WTC11 (cell line): Measurements from ENCODE around the gene ZNF280D. TPM values are rescaled to one million over a fixed set of nuclear protein-coding genes. Genes with fewer than 3 reads are reported as not detected.
A peak's percentile ranks its signal among the peaks of the same experiment; 100 is the strongest.

Experiments
- ATAC-seq: fragments of 200-7000 bp; cut with Tn5 transposase; 2 replicates; pipeline ENCODE4 v1.10.0; 2021; ENCODE audit warnings: mild to moderate bottlenecking, moderate library complexity
- CTCF ChIA-PET: fragments of 300-600 bp; sonication (Branson Sonifier 250); formaldehyde crosslinking; loops from one replicate; lab custom pipeline; 2021; ENCODE audit warnings: antibody characterized with exemption; lab: Charles Lee
- POLR2A ChIA-PET: fragments of 350-600 bp; sonication (Branson Sonifier 250); formaldehyde crosslinking; loops from one replicate; lab custom pipeline; 2021; ENCODE audit warnings: antibody characterized with exemption; lab: Charles Lee
- DNase-seq: peaks from one replicate; pipeline ENCODE4 v3.0.0; 2021; ENCODE audit warnings: low spot score
- H3K27ac Mint-ChIP-seq: 2 replicates; pipeline ENCODE4 v1.8.0; 2021; ENCODE audit warnings: mixed read lengths
- H3K27me3 Mint-ChIP-seq: 2 replicates; pipeline ENCODE4 v1.8.0; 2021; ENCODE audit warnings: low read depth, mild to moderate bottlenecking, moderate library complexity, mixed read lengths
- H3K36me3 Mint-ChIP-seq: 2 replicates; pipeline ENCODE4 v1.8.0; 2021; ENCODE audit warnings: mixed read lengths
- H3K4me1 Mint-ChIP-seq: 2 replicates; pipeline ENCODE4 v1.8.0; 2022; ENCODE audit warnings: mixed read lengths
- H3K4me3 Mint-ChIP-seq: 2 replicates; pipeline ENCODE4 v1.8.0; 2021; ENCODE audit warnings: mild to moderate bottlenecking, moderate library complexity, mixed read lengths
- H3K9me3 Mint-ChIP-seq: 2 replicates; pipeline ENCODE4 v1.8.0; 2021; ENCODE audit warnings: mixed read lengths
- ATF6 ChIP-seq: sonication (generic); formaldehyde crosslinking; IDR thresholded peaks from 2 replicates; pipeline ENCODE4 v1.8.1; 2023; ENCODE audit warnings: mild to moderate bottlenecking, missing genetic modification reagents
- HMGA2 ChIP-seq: fragments of 250-450 bp; sonication (Bioruptor Pico); IDR thresholded peaks from 2 replicates; pipeline ENCODE4 v1.4.0; 2021; ENCODE audit warnings: mild to moderate bottlenecking, moderate library complexity
- IRF1 ChIP-seq: sonication (generic); formaldehyde crosslinking; IDR thresholded peaks from 2 replicates; pipeline ENCODE4 v1.8.0; 2023; ENCODE audit warnings: missing genetic modification reagents
- IRF2 ChIP-seq: sonication (generic); formaldehyde crosslinking; IDR thresholded peaks from 2 replicates; pipeline ENCODE4 v1.8.0; 2022; ENCODE audit warnings: low read depth, missing genetic modification reagents, borderline replicate concordance
- MYBL2 ChIP-seq: sonication (generic); formaldehyde crosslinking; IDR thresholded peaks from 2 replicates; pipeline ENCODE4 v1.8.1; 2023; ENCODE audit warnings: mild to moderate bottlenecking, moderate library complexity, missing genetic modification reagents
- NR3C1 ChIP-seq: sonication (generic); formaldehyde crosslinking; conservative IDR thresholded peaks from 2 replicates; pipeline ENCODE4 v1.8.1; 2023; ENCODE audit warnings: low read depth, mild to moderate bottlenecking, missing genetic modification reagents
- PRDM15 ChIP-seq: sonication (generic); formaldehyde crosslinking; IDR thresholded peaks from 2 replicates; pipeline ENCODE4 v1.8.0; 2022; ENCODE audit warnings: missing genetic modification reagents
- ZNF425 ChIP-seq: fragments of 250-450 bp; sonication (Bioruptor Pico); conservative IDR thresholded peaks from 2 replicates; pipeline ENCODE4 v1.9.0; 2021; ENCODE audit warnings: mild to moderate bottlenecking
- total RNA-seq: library from RNA; stranded (reverse); gene quantifications from 3 replicates; pipeline ENCODE4 v1.2.3, GENCODE V29; 2021
- TF ChIP-seq, protein P1 (sequence below): sonication (generic); formaldehyde crosslinking; IDR thresholded peaks from 2 replicates; pipeline ENCODE4 v1.8.0; 2022; ENCODE audit warnings: mild to moderate bottlenecking, missing genetic modification reagents
- TF ChIP-seq, protein P2 (sequence below): fragments of 250-450 bp; sonication (Bioruptor Pico); IDR thresholded peaks from 2 replicates; pipeline ENCODE4 v2.1.2; 2022; ENCODE audit warnings: mild to moderate bottlenecking, moderate library complexity
- TF ChIP-seq, protein P3 (sequence below): fragments of 250-450 bp; sonication (Bioruptor Pico); IDR thresholded peaks from 2 replicates; pipeline ENCODE4 v1.9.0; 2021; ENCODE audit warnings: mild to moderate bottlenecking

Gene ZNF280D
- total RNA-seq, 1 experiment from 2014 or later: 25.7 TPM

DNA sequence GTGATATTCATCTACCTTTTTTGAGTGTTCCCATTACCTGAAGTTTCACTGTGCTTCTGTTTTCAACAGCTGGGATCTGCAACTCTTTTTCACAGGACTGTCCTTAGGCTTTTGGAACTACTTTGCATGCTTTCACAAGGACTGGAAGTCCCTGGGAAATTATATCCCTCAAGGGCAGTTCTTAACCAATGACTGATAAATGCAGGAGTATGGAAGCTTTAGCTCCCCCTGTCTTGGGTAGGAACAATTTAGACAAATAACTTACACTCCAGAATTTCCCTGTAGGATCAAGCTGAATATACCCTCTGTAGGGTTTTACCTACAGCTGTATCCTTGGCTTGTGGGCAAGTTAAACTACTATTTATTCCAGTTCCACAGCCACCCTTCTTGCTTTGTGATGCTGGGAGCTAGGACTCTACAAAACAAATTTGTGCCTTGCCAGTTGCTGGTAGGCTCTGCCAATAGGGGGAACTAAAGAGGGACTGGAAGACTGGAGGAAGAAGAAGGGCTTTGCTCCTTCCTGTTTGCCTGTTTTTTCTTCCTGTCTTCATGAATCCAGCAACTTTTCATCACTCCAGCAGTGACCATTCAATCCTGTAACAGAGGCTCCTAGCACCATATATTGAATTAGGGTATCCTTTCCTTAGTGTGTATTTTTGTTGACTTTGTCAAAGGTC is 6.8 kb upstream of the ZNF280D start:
- Mint-ChIP-seq H3K27me3 (peaks cover 11% of the 10 kb centered on the region), H3K36me3 (peaks cover 8% of the 10 kb centered on the region), H3K4me3 (no peak overlapping the region), H3K27ac (no peak overlapping the region), H3K4me1 (no peaks in the 10 kb centered on the region; the same call in 1 of the 2 replicates), H3K9me3 (peaks cover 11% of the 10 kb centered on the region)
- ATAC-seq (peak; percentile 81), DNase-seq (no peak)
- ChIA-PET POLR2A (no interaction called here), CTCF (interaction anchor here (0.7 to 1.4 kb wide), 15 partner anchors 12 to 275 kb away, joined by 3 to 6 read pairs (median 4); partner anchors contain the start of gene MNS1)
- TF ChIP-seq HMGA2 (CRISPR knock-in tag): no peak
- TF ChIP-seq, protein P1, sequence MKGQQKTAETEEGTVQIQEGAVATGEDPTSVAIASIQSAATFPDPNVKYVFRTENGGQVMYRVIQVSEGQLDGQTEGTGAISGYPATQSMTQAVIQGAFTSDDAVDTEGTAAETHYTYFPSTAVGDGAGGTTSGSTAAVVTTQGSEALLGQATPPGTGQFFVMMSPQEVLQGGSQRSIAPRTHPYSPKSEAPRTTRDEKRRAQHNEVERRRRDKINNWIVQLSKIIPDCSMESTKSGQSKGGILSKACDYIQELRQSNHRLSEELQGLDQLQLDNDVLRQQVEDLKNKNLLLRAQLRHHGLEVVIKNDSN: 0 out of 2 replicates have a peak, but pooled peaks have one; percentile 15

GRCh38 chr15:56739474-56739873 is 6.2 kb upstream of the ZNF280D start:
- POLR2A ChIA-PET: no interaction called here
- peak; percentile 31; the same call in 1 of the 2 replicates for ATAC-seq
- Mint-ChIP-seq H3K9me3 (peaks cover 18% of the 10 kb centered on the region), H3K27ac (no peak overlapping the region), H3K36me3 (peaks cover 14% of the 10 kb centered on the region)
- TF ChIP-seq HMGA2 (CRISPR knock-in tag) (no peak), ZNF425 (CRISPR knock-in tag) (no peak), IRF2 (CRISPR knock-in tag) (no peak), IRF1 (CRISPR knock-in tag) (no peak), MYBL2 (CRISPR knock-in tag) (no peak), NR3C1 (no peak), PRDM15 (no peak), ATF6 (no peak)
- TF ChIP-seq, protein P2, sequence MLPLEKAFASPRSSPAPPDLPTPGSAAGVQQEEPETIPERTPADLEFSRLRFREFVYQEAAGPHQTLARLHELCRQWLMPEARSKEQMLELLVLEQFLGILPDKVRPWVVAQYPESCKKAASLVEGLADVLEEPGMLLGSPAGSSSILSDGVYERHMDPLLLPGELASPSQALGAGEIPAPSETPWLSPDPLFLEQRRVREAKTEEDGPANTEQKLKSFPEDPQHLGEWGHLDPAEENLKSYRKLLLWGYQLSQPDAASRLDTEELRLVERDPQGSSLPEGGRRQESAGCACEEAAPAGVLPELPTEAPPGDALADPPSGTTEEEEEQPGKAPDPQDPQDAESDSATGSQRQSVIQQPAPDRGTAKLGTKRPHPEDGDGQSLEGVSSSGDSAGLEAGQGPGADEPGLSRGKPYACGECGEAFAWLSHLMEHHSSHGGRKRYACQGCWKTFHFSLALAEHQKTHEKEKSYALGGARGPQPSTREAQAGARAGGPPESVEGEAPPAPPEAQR: no peak
- TF ChIP-seq, protein P3, sequence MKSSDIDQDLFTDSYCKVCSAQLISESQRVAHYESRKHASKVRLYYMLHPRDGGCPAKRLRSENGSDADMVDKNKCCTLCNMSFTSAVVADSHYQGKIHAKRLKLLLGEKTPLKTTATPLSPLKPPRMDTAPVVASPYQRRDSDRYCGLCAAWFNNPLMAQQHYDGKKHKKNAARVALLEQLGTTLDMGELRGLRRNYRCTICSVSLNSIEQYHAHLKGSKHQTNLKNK (CRISPR knock-in tag): no peak
- TF ChIP-seq, all 79 proteins: peak for 0
- Mint-ChIP-seq H3K4me1 (no peaks in the 10 kb centered on the region; the same call in 1 of the 2 replicates), H3K27me3 (peaks cover 17% of the 10 kb centered on the region), H3K4me3 (no peak overlapping the region)
- CTCF ChIA-PET: interaction anchor here (0.7 to 1.4 kb wide), 14 partner anchors 13 to 274 kb away, joined by 3 to 6 read pairs (median 4); partner anchors contain the start of gene MNS1
- DNase-seq: no peak
